HG03280 (cell line): ENCODE results near the gene CLCN2.

Experiments used
- ATAC-seq: cut with Tn5 transposase; IDR thresholded peaks from one replicate; pipeline ENCODE4 v1.9.1; 2021; ENCODE audit warnings: mild to moderate bottlenecking, moderate library complexity; ENCODE audit not compliant: unreplicated experiment

Gene CLCN2

DNA sequence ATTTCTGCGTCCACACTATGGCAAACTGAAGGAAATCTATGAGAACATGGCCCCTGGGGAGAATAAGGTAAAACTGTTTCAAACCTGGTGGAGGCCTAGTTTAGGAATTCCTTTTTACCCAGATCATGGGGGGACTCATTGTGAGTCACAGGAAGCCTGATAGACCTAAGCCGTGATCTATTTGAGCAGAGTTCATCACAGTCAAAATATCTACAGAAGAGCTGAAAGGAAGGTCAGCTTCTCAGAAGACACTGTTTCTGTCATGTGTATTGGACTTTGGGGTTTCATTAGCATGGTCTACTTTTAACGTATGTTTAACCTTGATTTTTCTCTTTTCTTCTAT, 61.1 kb downstream of the CLCN2 start:
- ATAC-seq, result no peak

DNA sequence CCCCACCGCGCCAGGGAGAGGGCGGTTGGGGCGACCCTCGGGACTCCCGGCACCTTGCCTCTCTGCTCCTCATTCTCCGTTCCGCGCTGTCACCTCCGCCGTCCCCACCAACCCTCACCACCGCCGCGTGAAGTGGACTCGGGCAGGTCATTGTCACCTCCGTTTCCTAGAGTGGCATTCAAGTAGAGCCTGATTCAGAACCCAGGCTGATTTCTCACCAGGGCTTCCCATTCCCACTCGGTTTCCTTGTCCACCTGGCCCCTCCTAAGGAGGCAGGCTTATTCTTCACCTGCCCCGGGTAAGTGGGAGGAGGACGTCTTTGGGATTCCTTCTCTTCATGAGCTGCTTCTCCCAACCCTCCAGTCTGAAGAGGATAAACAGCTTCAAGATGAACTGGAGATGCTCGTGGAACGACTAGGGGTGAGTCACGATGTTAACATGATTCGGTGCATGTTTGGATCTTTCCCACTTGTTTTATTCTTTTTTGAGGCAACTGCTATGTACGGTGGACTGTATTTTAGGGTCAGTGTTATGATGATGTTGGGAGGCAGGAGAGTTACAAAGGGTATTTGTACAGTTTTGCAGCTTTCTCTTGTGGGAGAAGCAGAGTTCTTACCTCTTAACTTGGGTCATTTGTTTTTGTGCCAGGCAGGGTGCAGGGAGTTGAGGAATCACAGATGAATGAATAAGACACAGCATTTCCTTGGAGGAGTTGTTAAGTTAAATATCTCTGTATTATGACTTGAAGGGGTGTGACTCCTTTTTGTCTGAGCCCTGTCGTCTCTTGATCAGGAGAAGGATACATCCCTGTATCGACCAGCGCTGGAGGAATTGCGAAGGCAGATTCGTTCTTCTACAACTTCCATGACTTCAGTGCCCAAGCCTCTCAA, 61.7 kb downstream of the CLCN2 start:
- no peak for ATAC-seq

DNA sequence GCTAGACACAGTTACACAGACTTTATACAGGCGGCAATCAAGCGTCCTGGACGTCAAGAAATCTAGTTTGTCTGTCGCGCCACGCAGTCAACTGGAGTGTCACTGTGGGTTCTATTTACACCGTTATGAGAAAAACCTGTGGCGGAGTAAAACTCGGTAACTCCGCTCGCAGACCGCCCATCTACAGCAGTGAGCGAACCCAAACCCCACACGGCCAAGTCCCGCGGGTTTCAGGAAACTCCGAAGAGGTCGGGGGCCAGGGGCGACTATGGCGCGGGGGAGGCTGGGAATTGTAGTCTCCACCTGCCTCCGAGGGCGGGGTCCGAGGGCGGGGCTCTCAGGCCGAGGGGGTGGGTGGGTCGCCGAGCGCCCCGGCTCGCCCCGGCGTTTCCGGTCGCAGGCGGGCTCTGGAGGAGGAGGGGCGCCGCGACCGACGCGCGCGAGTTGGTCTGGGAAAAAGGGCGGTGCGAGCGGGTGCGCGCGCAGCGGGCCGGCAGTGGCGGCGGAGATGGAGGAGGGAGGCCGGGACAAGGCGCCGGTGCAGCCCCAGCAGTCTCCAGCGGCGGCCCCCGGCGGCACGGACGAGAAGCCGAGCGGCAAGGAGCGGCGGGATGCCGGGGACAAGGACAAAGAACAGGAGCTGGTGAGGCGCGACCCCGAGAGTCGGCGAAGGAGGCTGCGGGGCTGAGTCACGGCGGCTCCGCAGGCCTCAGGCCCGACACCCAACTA, 62.5 kb downstream of the CLCN2 start, which contains the start of gene PSMD2:
Gene PSMD2 (plus strand): TSS at position 483 of the 729 bp plus-strand sequence. CDS start 26 bp downstream, at position 509.
- ATAC-seq, result peak; percentile 93

DNA sequence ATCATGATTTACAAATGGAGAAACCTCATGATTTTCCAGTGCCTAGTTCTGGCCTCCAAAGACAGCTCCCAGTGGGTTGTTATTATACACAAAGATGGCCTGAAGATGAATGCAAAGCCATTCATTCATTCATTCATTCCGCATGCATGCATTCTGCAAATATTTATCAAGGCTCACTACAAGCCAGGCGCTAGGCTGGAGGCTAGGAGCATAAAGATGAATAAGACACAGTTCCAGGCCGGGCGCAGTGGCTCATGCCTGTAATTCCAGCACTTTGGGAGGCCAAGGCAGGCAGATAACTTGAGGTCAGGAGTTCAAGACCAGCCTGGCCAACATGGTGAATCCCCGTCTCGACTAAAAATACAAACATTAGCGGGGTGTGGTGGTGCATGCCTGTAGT, 64.8 kb downstream of the CLCN2 start:
- no peak for ATAC-seq
